GM21717 (cell line): ENCODE data around the gene REXO2.

Experiments used
- ATAC-seq: cut with Tn5 transposase; IDR thresholded peaks from one replicate; pipeline ENCODE4 v1.9.1; 2021; ENCODE audit warnings: mild to moderate bottlenecking, moderate library complexity; ENCODE audit not compliant: unreplicated experiment

REXO2 gene

GRCh38 chr11:114439229-114440120 lies at the start of gene REXO2:
REXO2 (plus strand) TSS chr11:114439467; CDS start chr11:114439529, 62 bp downstream.
- peak; percentile 99 for ATAC-seq

GRCh38 chr11:114392735-114393667 lies 46.3 kb upstream of the REXO2 start:
- ATAC-seq: no peak

- no peak for ATAC-seq
Observed at GRCh38 chr11:114395736-114396135, 43.5 kb upstream of the REXO2 start.

GRCh38 chr11:114396916-114397315 lies 42.4 kb upstream of the REXO2 start:
- no peak for ATAC-seq

GRCh38 chr11:114397349-114397982 lies 41.8 kb upstream of the REXO2 start:
- ATAC-seq: no peak

- ATAC-seq: no peak
Observed at GRCh38 chr11:114398303-114398920, 40.9 kb upstream of the REXO2 start.

GRCh38 chr11:114399490-114400215 lies 39.6 kb upstream of the REXO2 start:
- ATAC-seq: peak; percentile 31

GRCh38 chr11:114400216-114400914 lies 38.9 kb upstream of the REXO2 start, which contains the start of the genes C11orf71 and RBM7:
C11orf71 (minus strand) TSS chr11:114400511; CDS start chr11:114400331, 180 bp downstream.
RBM7 (plus strand) TSS chr11:114400666; CDS start chr11:114400672, 6 bp downstream.
- ATAC-seq: peak; percentile 95

- ATAC-seq: no peak
Observed at GRCh38 chr11:114400915-114401223, 38.4 kb upstream of the REXO2 start.

- ATAC-seq: no peak
Observed at GRCh38 chr11:114401311-114401710, 38.0 kb upstream of the REXO2 start.

- no peak for ATAC-seq
Observed at GRCh38 chr11:114412946-114413345, 26.3 kb upstream of the REXO2 start.

- ATAC-seq: no peak
Observed at GRCh38 chr11:114413958-114414357, 25.3 kb upstream of the REXO2 start.

- ATAC-seq: no peak
Observed at GRCh38 chr11:114416441-114416961, 22.8 kb upstream of the REXO2 start.

GRCh38 chr11:114426280-114426679 lies 13.0 kb upstream of the REXO2 start:
- ATAC-seq: no peak

GRCh38 chr11:114430290-114430689 lies 9.0 kb upstream of the REXO2 start:
- no peak for ATAC-seq

GRCh38 chr11:114432893-114433292 lies 6.4 kb upstream of the REXO2 start:
- no peak for ATAC-seq

- no peak for ATAC-seq
Observed at GRCh38 chr11:114433376-114433775, 5.9 kb upstream of the REXO2 start.

- ATAC-seq: no peak
Observed at GRCh38 chr11:114438303-114438702, 964 bp upstream of the REXO2 start.
